Gastroesophageal sphincter (tissue), 3 donors: Measurements from ENCODE around the gene ZNF497.

Source experiments
- CTCF ChIP-seq, 4 experiments: fragments of 200-600 bp in 2 of 4; fragments of 450-650 bp in 2 of 4; sonication (generic) in 1 of 4; IDR thresholded peaks; one replicate each; pipeline ENCODE4 v1.5.1; 2017 to 2019; ENCODE audit warnings: antibody characterized with exemption in 4 of 4, mild to moderate bottlenecking in 2 of 4, moderate library complexity in 2 of 4
- POLR2A ChIP-seq, 2 donors: fragments of 450-650 bp; IDR thresholded peaks; one replicate each; pipeline ENCODE4 v1.6.1; 2017; ENCODE audit warnings: antibody characterized with exemption in 2 of 2, mild to moderate bottlenecking in 2 of 2, moderate library complexity in 1 of 2
- POLR2AphosphoS5 ChIP-seq: sonication (generic); formaldehyde crosslinking; IDR thresholded peaks from one replicate; pipeline ENCODE4 v1.6.1; 2017; ENCODE audit warnings: antibody characterized with exemption

- no peak for TF ChIP-seq POLR2A (IDR thresholded peaks at IDR 0.05)
- no peak for TF ChIP-seq CTCF (IDR thresholded peaks at IDR 0.05)
- no peak for TF ChIP-seq POLR2AphosphoS5
Measured at GRCh38 chr19:58317476-58318072, 45.0 kb downstream of the ZNF497 start.
